MG63 (cell line): ENCODE measurements around the gene EHD2. TPM values are rescaled to one million over a fixed set of nuclear protein-coding genes. Genes with fewer than 3 reads are reported as not detected.
"Not testable (repeated sequence)": the region's sequence is repeated elsewhere in the genome, so short reads cannot be mapped to it uniquely, and the experiment has no call there.

ENCODE experiments used
- DNase-seq: peaks from one replicate; pipeline ENCODE4 v3.0.0-alpha.2; 2020
- H3K27me3 ChIP-seq: fragments of 250-450 bp; sonication (Bioruptor Pico); 2 replicates; pipeline ENCODE4 v1.5.1; 2020; ENCODE audit warnings: mild to moderate bottlenecking, moderate library complexity
- H3K36me3 ChIP-seq: fragments of 250-450 bp; sonication (Bioruptor Pico); 2 replicates; pipeline ENCODE4 v1.5.1; 2020; ENCODE audit warnings: mild to moderate bottlenecking, moderate library complexity
- H3K4me3 ChIP-seq: fragments of 250-450 bp; sonication (Bioruptor Pico); 2 replicates; pipeline ENCODE4 v1.5.1; 2020; ENCODE audit warnings: mild to moderate bottlenecking, moderate library complexity
- H3K9me3 ChIP-seq: fragments of 250-450 bp; sonication (Bioruptor Pico); 2 replicates; pipeline ENCODE4 v1.5.1; 2020; ENCODE audit warnings: mild to moderate bottlenecking, moderate library complexity
- total RNA-seq: library from RNA; depleted of rRNA; stranded (reverse); fragments of >200 nt; shearing (Covaris generic); gene quantifications from 2 replicates; pipeline ENCODE4 v1.2.3, GENCODE V29; 2014; ENCODE audit warnings: low replicate concordance

EHD2 gene
- total RNA-seq, 1 experiment from 2014 or later: 25.4 TPM

DNA sequence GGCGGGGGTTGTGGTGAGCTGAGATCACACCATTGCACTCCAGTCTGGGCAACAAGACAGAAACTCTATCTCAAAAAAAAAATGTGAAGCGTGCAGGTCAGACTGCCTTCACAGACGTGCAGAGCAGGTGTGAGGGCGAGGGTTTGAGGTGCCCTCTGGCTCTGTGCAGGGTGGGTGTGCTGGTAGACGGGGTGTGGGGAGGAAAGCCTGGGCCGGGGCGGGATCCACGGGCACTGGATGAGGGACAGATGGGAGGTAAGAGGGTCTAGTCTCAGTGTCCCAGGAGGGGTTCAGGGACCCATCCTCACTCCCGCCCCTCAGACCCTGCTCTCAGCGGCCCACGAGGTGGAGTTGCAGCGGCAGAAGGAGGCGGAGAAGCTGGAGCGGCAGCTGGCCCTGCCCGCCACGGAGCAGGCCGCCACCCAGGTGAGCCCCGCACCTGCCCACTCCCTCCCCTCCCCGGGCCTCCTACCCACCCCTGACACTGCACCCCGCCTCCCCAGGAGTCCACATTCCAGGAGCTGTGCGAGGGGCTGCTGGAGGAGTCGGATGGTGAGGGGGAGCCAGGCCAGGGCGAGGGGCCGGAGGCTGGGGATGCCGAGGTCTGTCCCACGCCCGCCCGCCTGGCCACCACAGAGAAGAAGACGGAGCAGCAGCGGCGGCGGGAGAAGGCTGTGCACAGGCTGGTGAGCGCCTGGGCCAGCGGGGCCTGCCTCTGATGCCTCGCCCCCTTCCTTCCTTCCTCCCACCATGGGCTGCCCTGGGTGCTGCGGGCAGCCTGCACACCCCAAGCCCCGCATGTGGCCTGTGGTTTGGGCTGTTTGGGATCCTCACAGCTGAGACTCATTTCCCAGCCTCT, 41.2 kb downstream of the EHD2 start:
- no peak for DNase-seq
- H3K9me3 ChIP-seq: no peaks in the 10 kb centered on the region
- H3K4me3 ChIP-seq: no peak overlapping the region
- no peaks in the 10 kb centered on the region for H3K27me3 ChIP-seq
- peaks cover 90% of the 10 kb centered on the region for H3K36me3 ChIP-seq

DNA sequence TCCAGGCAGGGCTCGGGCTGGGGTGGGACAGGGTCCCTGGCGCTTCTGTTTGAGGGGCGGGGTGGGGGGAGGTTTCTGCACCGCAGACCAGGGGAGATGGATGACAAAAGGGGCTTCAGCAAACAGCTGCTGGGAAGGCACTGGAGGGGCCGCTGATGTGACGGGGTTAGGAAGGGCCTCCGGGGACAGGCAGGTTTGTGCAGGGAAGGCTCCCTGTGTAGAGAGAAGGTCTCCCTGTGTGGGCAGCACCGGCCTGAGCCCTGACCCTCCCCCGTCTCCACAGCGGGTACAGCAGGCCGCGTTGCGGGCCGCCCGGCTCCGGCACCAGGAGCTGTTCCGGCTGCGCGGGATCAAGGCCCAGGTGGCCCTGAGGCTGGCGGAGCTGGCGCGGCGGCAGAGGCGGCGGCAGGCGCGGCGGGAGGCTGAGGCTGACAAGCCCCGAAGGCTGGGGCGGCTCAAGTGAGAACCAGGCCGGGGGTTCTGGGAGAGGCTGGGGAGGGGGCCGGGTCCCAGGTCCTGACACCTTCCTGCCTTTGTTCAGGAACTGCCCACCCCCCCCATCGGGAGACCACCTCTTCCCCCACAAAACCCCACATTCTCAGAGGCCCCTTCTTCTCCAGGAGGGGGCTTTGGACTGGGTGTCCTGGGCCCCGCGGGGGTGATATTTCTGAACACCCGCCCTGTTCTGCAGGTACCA, 42.0 kb downstream of the EHD2 start:
- Histone ChIP-seq H3K4me3 (no peak overlapping the region), H3K36me3 (peaks cover 82% of the 10 kb centered on the region), H3K9me3 (no peaks in the 10 kb centered on the region), H3K27me3 (no peaks in the 10 kb centered on the region)
- DNase-seq: no peak

GRCh38 chr19:47755762-47756626, 42.8 kb downstream of the EHD2 start:
- no peak for DNase-seq
- H3K9me3 ChIP-seq: no peaks in the 10 kb centered on the region
- no peak overlapping the region for H3K4me3 ChIP-seq
- peaks cover 74% of the 10 kb centered on the region for H3K36me3 ChIP-seq
- H3K27me3 ChIP-seq: no peaks in the 10 kb centered on the region

- Histone ChIP-seq H3K4me3 (no peak overlapping the region), H3K9me3 (no peaks in the 10 kb centered on the region), H3K27me3 (no peaks in the 10 kb centered on the region), H3K36me3 (peaks cover 68% of the 10 kb centered on the region)
- DNase-seq: no peak
Observed at GRCh38 chr19:47756627-47756929, 43.4 kb downstream of the EHD2 start.

GRCh38 chr19:47756953-47757608, 43.9 kb downstream of the EHD2 start:
- no peaks in the 10 kb centered on the region for H3K9me3 ChIP-seq
- no peaks in the 10 kb centered on the region for H3K27me3 ChIP-seq
- DNase-seq: no peak
- H3K36me3 ChIP-seq: peaks cover 63% of the 10 kb centered on the region
- H3K4me3 ChIP-seq: no peak overlapping the region

DNA sequence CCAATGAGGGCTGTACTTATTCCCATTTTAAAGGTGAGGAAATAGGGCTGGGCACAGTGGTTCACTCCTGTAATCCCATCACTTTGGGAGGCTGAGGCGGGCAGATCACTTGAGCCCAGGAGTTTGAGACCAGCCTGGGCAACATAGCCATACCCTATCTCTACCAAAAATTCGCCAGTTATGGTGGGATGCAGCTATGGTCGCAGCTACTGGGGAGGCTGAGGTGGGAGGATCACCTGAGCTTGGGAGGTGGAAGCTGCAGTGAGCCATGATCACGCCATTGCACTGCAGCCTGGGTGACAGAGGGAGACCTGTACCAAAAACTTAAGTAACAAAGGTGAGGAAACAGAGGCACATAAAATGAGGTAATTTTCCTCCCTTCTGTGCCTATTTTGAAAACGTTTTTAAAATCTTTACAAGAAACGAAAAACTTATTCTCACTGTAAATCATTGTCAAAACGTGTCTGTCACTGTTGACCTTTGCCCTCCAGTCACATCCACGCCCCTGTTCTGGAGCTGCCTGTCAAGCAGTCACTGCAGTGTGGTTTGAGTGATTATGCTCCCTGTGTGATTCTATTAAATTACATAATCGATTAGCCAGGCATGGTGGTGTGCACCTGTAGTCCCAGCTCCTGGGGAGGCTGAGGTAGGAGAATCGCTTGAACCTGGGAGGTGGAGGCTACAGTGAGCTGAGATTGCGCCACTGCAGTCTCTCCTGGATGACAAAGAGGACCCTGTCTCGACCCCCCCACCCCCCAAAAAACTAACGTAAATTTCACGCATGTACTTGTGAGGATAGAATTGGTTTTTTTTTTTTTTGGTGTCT, 44.6 kb downstream of the EHD2 start:
- no peak for DNase-seq
- no peaks in the 10 kb centered on the region for H3K9me3 ChIP-seq
- H3K27me3 ChIP-seq: no peaks in the 10 kb centered on the region
- H3K4me3 ChIP-seq: no peak overlapping the region
- H3K36me3 ChIP-seq: peaks cover 56% of the 10 kb centered on the region

DNA sequence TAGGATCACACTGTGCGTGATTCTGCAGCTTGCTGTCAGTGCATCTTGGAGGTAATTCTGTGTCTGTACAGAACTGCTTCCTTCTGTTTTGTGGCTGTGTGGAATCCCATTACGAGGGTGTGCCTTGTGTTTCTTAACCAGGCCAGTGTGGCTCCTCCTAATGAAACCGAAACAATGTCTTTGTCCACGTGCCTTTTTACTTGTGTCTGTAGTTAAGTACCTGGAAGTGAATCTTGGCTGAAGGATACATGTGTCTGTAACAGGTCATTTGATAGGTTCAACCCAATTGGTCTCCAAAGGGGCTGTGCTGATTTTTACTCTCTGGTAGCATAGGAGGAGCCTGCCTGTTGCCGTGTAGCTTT, 45.2 kb downstream of the EHD2 start:
- H3K36me3 ChIP-seq: peaks cover 50% of the 10 kb centered on the region
- DNase-seq: no peak
- H3K9me3 ChIP-seq: no peaks in the 10 kb centered on the region
- no peak overlapping the region for H3K4me3 ChIP-seq
- H3K27me3 ChIP-seq: no peaks in the 10 kb centered on the region

- Histone ChIP-seq H3K27me3 (no peaks in the 10 kb centered on the region), H3K4me3 (no peak overlapping the region), H3K36me3 (peaks cover 35% of the 10 kb centered on the region), H3K9me3 (no peaks in the 10 kb centered on the region)
- no peak for DNase-seq
Observed at GRCh38 chr19:47760632-47760999, 47.4 kb downstream of the EHD2 start.

GRCh38 chr19:47761566-47761965, 48.3 kb downstream of the EHD2 start:
- Histone ChIP-seq H3K4me3 (no peak overlapping the region), H3K36me3 (peaks cover 26% of the 10 kb centered on the region), H3K27me3 (no peaks in the 10 kb centered on the region), H3K9me3 (no peaks in the 10 kb centered on the region)
- DNase-seq: no peak

DNA sequence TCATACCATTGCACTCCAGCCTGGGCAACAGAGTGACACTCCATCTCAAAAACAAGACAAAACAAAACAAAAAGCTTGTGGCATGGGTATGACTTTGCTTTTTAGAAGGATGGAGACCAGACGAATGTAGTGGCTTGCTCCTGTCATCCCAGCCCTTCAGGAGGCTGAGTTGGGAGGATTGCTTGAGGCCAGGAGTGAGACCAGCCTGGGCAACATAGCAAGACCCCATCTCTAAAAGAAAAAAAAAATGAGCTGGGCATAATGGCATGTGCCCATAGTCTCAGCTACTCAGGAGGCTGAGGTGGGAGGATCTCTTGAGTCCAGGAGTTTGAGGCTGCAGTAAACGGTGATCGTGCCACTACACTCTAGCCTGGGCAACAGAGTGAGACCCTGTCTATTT, 48.9 kb downstream of the EHD2 start:
- Histone ChIP-seq H3K4me3 (no peak overlapping the region), H3K9me3 (no peaks in the 10 kb centered on the region), H3K36me3 (peaks cover 20% of the 10 kb centered on the region), H3K27me3 (no peaks in the 10 kb centered on the region)
- DNase-seq: no peak

DNA sequence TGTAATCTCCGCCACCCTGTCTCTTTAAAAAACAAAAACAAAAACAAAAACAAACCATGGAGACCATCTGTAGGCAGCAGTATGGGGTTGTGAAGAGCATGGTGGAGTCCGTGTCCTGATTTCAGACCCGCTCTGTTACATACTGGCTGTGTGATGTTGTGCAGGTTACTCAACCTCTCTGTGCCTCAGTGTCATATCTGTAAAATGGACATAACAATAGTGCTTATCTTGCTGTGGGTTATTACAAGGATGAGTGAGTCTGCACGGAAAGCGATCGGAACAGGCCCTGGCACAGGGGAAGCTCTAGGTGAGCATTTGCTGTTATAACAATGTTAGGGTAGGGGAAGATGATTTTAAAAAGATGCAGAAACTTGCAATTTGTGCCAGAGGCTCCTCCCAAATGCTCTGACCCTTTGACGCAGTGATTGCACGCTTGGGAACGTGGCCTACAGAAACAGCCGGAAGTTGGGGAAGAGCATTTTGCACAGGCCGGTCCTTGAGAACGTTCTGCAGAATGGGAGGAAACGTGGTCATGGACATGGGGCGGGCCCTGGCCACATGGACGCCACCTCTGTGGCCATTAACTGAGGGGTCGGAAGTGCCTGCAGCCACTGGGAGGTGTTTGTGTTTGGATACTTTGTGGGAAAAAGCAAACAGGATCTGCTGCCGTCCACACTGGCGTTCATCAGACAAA, 49.5 kb downstream of the EHD2 start:
- Histone ChIP-seq H3K36me3 (peaks cover 14% of the 10 kb centered on the region), H3K27me3 (no peaks in the 10 kb centered on the region), H3K9me3 (no peaks in the 10 kb centered on the region), H3K4me3 (no peak overlapping the region)
- no peak for DNase-seq

- not testable (repeated sequence) for H3K9me3 ChIP-seq, H3K36me3 ChIP-seq, H3K27me3 ChIP-seq, H3K4me3 ChIP-seq, DNase-seq
Observed at GRCh38 chr19:47764705-47765104, 51.5 kb downstream of the EHD2 start.

GRCh38 chr19:47765523-47766358, 52.5 kb downstream of the EHD2 start:
- no peaks in the 10 kb centered on the region for H3K27me3 ChIP-seq
- H3K9me3 ChIP-seq: no peaks in the 10 kb centered on the region
- H3K4me3 ChIP-seq: no peak overlapping the region
- H3K36me3 ChIP-seq: no peaks in the 10 kb centered on the region
- DNase-seq: peak; percentile 31

DNA sequence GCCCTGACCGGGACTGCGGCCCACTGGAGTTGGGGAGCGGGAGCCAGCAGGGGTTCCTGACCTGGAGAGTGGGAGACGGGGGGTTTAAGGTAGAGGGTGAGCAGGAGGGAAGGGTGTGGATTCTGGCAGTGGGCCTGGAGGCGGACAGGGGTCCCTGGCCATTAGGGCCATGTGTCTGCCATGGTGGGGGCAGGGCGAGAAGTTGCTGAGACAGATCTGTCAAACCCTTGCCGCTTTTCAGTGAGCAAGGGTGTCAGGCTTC, 53.1 kb downstream of the EHD2 start:
- Histone ChIP-seq H3K36me3 (no peaks in the 10 kb centered on the region), H3K4me3 (no peak overlapping the region), H3K9me3 (no peaks in the 10 kb centered on the region), H3K27me3 (no peaks in the 10 kb centered on the region)
- DNase-seq: no peak

DNA sequence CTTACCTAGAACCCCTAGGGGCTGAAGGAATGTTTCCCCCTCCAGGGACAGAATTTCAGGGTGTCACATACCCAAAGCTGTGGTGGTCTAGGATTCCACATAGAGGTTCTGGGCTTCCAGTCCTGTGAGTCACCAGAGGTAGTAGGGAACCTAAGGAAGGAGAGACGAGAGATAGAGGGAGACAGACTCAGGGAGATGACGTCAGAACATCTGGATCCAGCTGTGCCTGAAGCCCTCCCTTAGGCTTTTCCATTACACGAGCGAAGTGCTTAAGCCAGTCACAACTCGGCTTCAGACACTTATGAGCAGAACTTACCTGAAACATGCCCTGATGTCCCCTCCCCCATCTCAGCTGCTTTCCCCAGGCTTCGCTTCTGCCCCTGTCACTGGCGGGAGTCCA, 53.4 kb downstream of the EHD2 start:
- Histone ChIP-seq H3K9me3 (no peaks in the 10 kb centered on the region), H3K4me3 (no peak overlapping the region), H3K27me3 (no peaks in the 10 kb centered on the region), H3K36me3 (no peaks in the 10 kb centered on the region)
- no peak for DNase-seq
